ENCODE data around the gene MKRN2OS.

The MKRN2OS gene

DNA sequence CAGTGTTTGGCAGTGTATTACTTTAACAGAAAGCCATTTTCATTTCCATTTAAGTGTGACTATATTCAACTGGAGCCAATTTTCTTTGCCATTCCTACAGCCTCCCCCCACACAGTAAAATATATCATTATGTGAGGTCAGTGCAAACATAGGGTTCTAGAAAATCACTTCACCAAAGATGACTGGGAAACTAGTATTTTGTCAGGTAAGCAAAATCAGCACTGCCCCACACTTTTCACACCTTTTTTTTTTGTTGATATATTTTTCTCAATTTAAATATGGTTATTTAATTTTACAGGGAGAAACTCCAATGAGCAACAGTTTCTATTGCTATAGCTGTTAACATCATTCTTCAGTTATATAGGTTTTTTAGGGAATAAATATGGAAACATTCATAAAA is 29.7 kb downstream of the MKRN2OS start:
- no peak overlapping the region for H3K9ac ChIP-seq
- H3K36me3 ChIP-seq (ENCODE audit: insufficient read depth), result no peaks in the 10 kb centered on the region
- H4K20me1 ChIP-seq (ENCODE audit: insufficient read depth), result no peaks in the 10 kb centered on the region
- H3K27ac ChIP-seq, result no peak overlapping the region
- no peaks in the 10 kb centered on the region for H3K27me3 ChIP-seq (ENCODE audit: insufficient read depth, low read depth)
- TF ChIP-seq, protein P1, sequence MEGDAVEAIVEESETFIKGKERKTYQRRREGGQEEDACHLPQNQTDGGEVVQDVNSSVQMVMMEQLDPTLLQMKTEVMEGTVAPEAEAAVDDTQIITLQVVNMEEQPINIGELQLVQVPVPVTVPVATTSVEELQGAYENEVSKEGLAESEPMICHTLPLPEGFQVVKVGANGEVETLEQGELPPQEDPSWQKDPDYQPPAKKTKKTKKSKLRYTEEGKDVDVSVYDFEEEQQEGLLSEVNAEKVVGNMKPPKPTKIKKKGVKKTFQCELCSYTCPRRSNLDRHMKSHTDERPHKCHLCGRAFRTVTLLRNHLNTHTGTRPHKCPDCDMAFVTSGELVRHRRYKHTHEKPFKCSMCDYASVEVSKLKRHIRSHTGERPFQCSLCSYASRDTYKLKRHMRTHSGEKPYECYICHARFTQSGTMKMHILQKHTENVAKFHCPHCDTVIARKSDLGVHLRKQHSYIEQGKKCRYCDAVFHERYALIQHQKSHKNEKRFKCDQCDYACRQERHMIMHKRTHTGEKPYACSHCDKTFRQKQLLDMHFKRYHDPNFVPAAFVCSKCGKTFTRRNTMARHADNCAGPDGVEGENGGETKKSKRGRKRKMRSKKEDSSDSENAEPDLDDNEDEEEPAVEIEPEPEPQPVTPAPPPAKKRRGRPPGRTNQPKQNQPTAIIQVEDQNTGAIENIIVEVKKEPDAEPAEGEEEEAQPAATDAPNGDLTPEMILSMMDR (conservative IDR thresholded peaks at IDR 0.05; ENCODE audit: low read depth, low read length), result no peak
- H3K4me1 ChIP-seq (ENCODE audit: low read depth, poor library complexity, severe bottlenecking), result no peaks in the 10 kb centered on the region
- H2AFZ ChIP-seq (ENCODE audit: low read depth), result no peak overlapping the region
- H3K4me3 ChIP-seq (IDR thresholded peaks at IDR 0.05; ENCODE audit: insufficient read depth, low read depth, low read length), result no peak overlapping the region
- H3K79me2 ChIP-seq (ENCODE audit: insufficient read depth, low read depth), result no peaks in the 10 kb centered on the region
- H3K4me2 ChIP-seq, result no peak overlapping the region

DNA sequence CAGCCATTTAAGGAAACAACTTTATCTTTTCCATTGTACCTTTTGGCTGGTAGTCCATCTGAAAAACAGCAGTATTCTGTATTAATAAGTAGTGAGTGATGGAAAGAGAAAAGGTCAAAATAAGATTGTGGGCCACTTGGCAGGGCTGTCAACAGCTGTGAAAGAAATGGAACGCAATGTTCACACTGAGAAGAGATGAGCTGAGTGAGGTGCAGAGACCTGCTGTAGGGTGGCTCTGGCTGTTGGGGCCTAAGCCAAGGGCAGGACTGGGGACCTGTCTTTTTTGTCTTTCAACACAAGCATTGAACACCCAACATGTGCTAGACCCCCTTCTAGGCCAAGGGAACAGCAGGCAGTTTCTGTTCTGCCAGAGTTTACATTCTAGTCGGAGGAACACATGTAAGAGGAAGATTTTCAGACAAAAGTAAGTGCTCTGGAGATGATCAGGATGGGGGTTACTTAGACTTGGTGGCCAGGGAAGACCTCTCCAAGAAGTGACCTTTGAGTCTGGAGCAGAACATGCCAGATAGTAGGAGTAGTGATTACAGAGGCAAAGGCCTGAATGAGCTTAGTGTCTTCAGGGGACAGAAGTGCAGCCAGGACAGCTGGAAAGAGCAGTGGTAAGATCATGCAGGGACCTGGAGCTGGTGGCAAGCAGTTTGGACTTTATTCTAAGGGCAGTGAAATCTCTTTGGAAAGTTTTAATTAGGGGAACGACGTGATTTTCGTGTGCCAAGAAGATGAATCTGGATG is 31.4 kb downstream of the MKRN2OS start:
- H3K4me3 ChIP-seq (IDR thresholded peaks at IDR 0.05; ENCODE audit: insufficient read depth, low read depth, low read length), result no peak overlapping the region
- H4K20me1 ChIP-seq (ENCODE audit: insufficient read depth), result no peaks in the 10 kb centered on the region
- H3K4me2 ChIP-seq, result no peak overlapping the region
- no peak overlapping the region for H3K9ac ChIP-seq
- no peaks in the 10 kb centered on the region for H3K36me3 ChIP-seq (ENCODE audit: insufficient read depth)
- TF ChIP-seq, protein P1 (conservative IDR thresholded peaks at IDR 0.05; ENCODE audit: low read depth, low read length), result no peak
- H3K4me1 ChIP-seq (ENCODE audit: low read depth, poor library complexity, severe bottlenecking), result no peaks in the 10 kb centered on the region
- H2AFZ ChIP-seq (ENCODE audit: low read depth), result no peak overlapping the region
- no peak overlapping the region for H3K27ac ChIP-seq
- no peaks in the 10 kb centered on the region for H3K79me2 ChIP-seq (ENCODE audit: insufficient read depth, low read depth)
- H3K27me3 ChIP-seq (ENCODE audit: insufficient read depth, low read depth), result no peaks in the 10 kb centered on the region

DNA sequence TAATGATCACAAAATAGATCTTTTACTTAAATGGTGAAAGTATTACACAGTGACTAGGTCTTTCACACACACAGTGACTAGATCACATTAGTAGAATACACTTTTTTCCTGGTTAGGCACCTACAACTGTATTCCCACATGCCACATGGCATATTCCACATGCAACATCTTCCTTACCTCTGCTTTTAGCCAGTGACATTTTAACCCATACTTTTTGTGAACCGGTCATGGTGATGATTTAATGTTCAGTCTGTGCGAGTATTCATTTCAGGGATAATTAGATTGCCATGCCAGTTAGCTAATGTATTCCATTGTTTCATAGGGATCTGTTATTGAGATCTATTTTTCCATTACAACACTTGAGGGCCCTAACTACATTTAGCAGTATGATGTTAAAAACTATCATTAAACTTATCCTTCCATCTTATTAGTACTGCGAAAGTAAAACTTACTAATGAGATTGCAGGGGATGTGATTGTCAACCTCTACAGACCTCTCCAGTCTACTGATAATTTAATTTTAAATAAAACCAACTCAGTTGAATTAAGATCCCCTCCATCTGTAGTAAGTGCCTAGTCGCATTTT is 32.7 kb downstream of the MKRN2OS start:
- Histone ChIP-seq H3K36me3 (ENCODE audit: insufficient read depth) (no peaks in the 10 kb centered on the region), H2AFZ (ENCODE audit: low read depth) (no peak overlapping the region), H3K79me2 (ENCODE audit: insufficient read depth, low read depth) (no peaks in the 10 kb centered on the region), H3K9ac (no peak overlapping the region), H3K27me3 (ENCODE audit: insufficient read depth, low read depth) (no peaks in the 10 kb centered on the region), H4K20me1 (ENCODE audit: insufficient read depth) (no peaks in the 10 kb centered on the region), H3K27ac (no peak overlapping the region), H3K4me1 (ENCODE audit: low read depth, poor library complexity, severe bottlenecking) (no peaks in the 10 kb centered on the region), H3K4me2 (no peak overlapping the region), H3K4me3 (IDR thresholded peaks at IDR 0.05; ENCODE audit: insufficient read depth, low read depth, low read length) (no peak overlapping the region)
- TF ChIP-seq, protein P1 (conservative IDR thresholded peaks at IDR 0.05; ENCODE audit: low read depth, low read length), result no peak

DNA sequence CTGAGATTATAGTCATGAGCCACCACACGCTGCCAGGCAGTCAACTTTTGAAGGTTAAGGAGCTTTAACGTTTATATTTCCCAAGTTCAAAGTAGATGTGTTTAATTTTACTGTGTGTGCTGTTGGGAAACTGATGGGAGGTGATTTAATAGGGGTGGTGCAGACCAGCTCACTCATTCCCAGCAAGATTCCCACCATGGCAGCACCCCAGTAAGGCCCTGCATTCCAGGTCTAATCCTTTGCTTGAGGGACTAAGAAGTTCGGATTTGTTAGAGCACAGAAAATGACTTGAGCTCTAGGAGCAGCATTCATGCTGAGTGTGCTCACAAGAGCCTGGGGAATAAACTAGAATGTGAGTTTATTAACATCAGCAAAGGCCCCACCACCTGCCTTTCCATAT is 35.8 kb downstream of the MKRN2OS start:
- no peak overlapping the region for H3K4me3 ChIP-seq (IDR thresholded peaks at IDR 0.05; ENCODE audit: insufficient read depth, low read depth, low read length)
- H3K4me2 ChIP-seq, result no peak overlapping the region
- TF ChIP-seq, protein P1 (conservative IDR thresholded peaks at IDR 0.05; ENCODE audit: low read depth, low read length), result no peak
- no peaks in the 10 kb centered on the region for H3K4me1 ChIP-seq (ENCODE audit: low read depth, poor library complexity, severe bottlenecking)
- no peak overlapping the region for H3K27ac ChIP-seq
- H3K79me2 ChIP-seq (ENCODE audit: insufficient read depth, low read depth), result no peaks in the 10 kb centered on the region
- H4K20me1 ChIP-seq (ENCODE audit: insufficient read depth), result no peaks in the 10 kb centered on the region
- H3K36me3 ChIP-seq (ENCODE audit: insufficient read depth), result no peaks in the 10 kb centered on the region
- no peak overlapping the region for H3K9ac ChIP-seq
- no peak overlapping the region for H2AFZ ChIP-seq (ENCODE audit: low read depth)
- no peaks in the 10 kb centered on the region for H3K27me3 ChIP-seq (ENCODE audit: insufficient read depth, low read depth)
